Prostate gland (tissue), 2 donors: ENCODE results near the gene PTPMT1.

Experiments used
- POLR2A ChIP-seq: fragments of 450-650 bp; IDR thresholded peaks from one replicate; pipeline ENCODE4 v1.6.1; 2016; ENCODE audit warnings: antibody characterized with exemption, mild to moderate bottlenecking
- TF ChIP-seq, protein P1 (sequence below), 4 experiments: fragments of 200-600 bp in 2 of 4; fragments of 450-650 bp in 2 of 4; sonication (generic) in 2 of 4; IDR thresholded peaks; 1 replicate in 3 of 4; 2 replicates in 1 of 4; pipeline ENCODE4 v1.5.1; 2016 to 2019; ENCODE audit warnings: antibody characterized with exemption in 4 of 4, mild to moderate bottlenecking in 2 of 4, moderate library complexity in 2 of 4

DNA sequence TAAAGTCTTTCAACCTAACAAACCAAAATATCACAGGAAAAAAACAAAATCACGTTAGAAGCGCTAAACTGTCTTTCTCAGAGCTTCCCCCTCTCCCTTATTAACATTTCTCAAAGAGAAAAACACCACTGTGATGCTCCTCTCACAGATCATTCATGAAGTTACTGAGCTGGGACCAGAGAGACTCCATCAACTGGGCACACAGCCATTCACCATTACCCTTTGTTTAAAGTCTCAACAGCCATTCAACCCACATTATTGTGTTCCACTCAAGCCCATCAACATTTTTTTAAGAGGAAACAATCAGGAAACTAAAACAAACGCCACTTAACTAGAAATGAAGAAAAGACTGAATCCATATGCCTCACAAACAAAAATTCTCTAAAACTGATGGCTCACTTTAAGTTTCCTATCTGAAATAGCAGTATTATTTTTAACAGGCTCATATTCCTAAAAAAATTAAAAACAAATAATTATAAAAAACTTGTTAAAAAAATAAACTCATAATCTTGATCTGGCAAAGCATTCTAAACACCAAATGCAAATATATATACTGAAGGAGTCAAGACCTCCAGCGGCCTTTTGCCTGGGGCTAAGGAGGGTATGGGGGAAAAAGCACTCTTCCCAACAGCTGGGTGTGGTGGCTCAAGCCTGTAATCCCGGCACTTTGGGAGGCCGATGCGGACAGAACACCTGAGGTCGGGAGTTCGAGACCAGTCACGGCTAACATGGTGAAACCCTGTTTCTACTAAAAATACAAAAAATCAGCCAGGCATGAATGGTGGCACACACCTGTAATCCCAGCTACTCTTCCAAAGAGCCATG, 26.4 kb upstream of the PTPMT1 start:
- TF ChIP-seq, protein P1, sequence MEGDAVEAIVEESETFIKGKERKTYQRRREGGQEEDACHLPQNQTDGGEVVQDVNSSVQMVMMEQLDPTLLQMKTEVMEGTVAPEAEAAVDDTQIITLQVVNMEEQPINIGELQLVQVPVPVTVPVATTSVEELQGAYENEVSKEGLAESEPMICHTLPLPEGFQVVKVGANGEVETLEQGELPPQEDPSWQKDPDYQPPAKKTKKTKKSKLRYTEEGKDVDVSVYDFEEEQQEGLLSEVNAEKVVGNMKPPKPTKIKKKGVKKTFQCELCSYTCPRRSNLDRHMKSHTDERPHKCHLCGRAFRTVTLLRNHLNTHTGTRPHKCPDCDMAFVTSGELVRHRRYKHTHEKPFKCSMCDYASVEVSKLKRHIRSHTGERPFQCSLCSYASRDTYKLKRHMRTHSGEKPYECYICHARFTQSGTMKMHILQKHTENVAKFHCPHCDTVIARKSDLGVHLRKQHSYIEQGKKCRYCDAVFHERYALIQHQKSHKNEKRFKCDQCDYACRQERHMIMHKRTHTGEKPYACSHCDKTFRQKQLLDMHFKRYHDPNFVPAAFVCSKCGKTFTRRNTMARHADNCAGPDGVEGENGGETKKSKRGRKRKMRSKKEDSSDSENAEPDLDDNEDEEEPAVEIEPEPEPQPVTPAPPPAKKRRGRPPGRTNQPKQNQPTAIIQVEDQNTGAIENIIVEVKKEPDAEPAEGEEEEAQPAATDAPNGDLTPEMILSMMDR (IDR thresholded peaks at IDR 0.05), result no peak
- TF ChIP-seq POLR2A, result no peak
